ENCODE data around the gene HYDIN.

GRCh38 chr16:71216714-71217113 is 13.8 kb downstream of the HYDIN start:
- TF ChIP-seq CTCF (IDR thresholded peaks at IDR 0.05) (no peak), POLR2A (IDR thresholded peaks at IDR 0.05) (no peak)
